DOHH2 (cell line): ENCODE measurements around the gene GPR78.

Experiments used
- H3F3A ChIP-seq: fragments of 200-600 bp; sonication (generic), shearing (Covaris generic); 2 replicates; pipeline ENCODE4 v1.6.0; 2016; ENCODE audit warnings: antibody characterized with exemption, mild to moderate bottlenecking; ENCODE audit not compliant: control insufficient read depth, insufficient read depth
- H3K27ac ChIP-seq: fragments of 200-600 bp; sonication (generic); 2 replicates; pipeline ENCODE4 v1.5.1; 2014; ENCODE audit warnings: low read depth, mild to moderate bottlenecking, low read length, moderate library complexity
- H3K27me3 ChIP-seq: fragments of 200-600 bp; sonication (generic); 2 replicates; pipeline ENCODE4 v1.6.1; 2014; ENCODE audit warnings: mild to moderate bottlenecking, low read length, mixed read lengths; ENCODE audit not compliant: control insufficient read depth
- H3K36me3 ChIP-seq: fragments of 200-600 bp; sonication (generic); 2 replicates; pipeline ENCODE4 v1.6.1; 2014; ENCODE audit warnings: mild to moderate bottlenecking, low read length, moderate library complexity, mixed read lengths; ENCODE audit not compliant: control insufficient read depth
- H3K4me1 ChIP-seq: fragments of 200-600 bp; sonication (generic); 2 replicates; pipeline ENCODE4 v1.6.1; 2014; ENCODE audit warnings: mild to moderate bottlenecking, low read length, mixed read lengths; ENCODE audit not compliant: control insufficient read depth
- H3K4me2 ChIP-seq: fragments of 200-600 bp; sonication (generic); 2 replicates; pipeline ENCODE4 v1.6.0; 2014; ENCODE audit warnings: mild to moderate bottlenecking, low read length, moderate library complexity
- H3K4me3 ChIP-seq: fragments of 200-600 bp; sonication (generic); 2 replicates; pipeline ENCODE4 v1.5.1; 2014; ENCODE audit warnings: mild to moderate bottlenecking, low read length, mixed read lengths
- H3K79me2 ChIP-seq: fragments of 200-600 bp; sonication (generic); 2 replicates; pipeline ENCODE4 v1.6.1; 2014; ENCODE audit warnings: mild to moderate bottlenecking, low read length, mixed read lengths; ENCODE audit not compliant: control insufficient read depth
- H3K9me2 ChIP-seq: fragments of 200-600 bp; sonication (generic); replicated peaks from 2 replicates; pipeline ENCODE4 v1.6.1; 2014; ENCODE audit warnings: mild to moderate bottlenecking, low read length, mixed read lengths; ENCODE audit not compliant: control insufficient read depth
- H3K9me3 ChIP-seq: fragments of 200-600 bp; sonication (generic); 2 replicates; pipeline ENCODE4 v1.6.1; 2014; ENCODE audit warnings: antibody characterized with exemption, low read length, mixed read lengths; ENCODE audit not compliant: control insufficient read depth, insufficient read depth
- H4K20me1 ChIP-seq: fragments of 200-600 bp; sonication (generic); 2 replicates; pipeline ENCODE4 v1.6.0; 2014; ENCODE audit warnings: low read depth, mild to moderate bottlenecking, antibody characterized with exemption, low read length, moderate library complexity; ENCODE audit not compliant: control insufficient read depth, insufficient read depth
- EZH2phosphoT487 ChIP-seq: fragments of 200-600 bp; sonication (generic); IDR thresholded peaks from 2 replicates; pipeline ENCODE4 v1.6.1; 2017; ENCODE audit warnings: borderline replicate concordance, mild to moderate bottlenecking, antibody characterized with exemption, low read length, moderate library complexity, mixed read lengths
- TF ChIP-seq, protein P1 (sequence below): fragments of 200-600 bp; sonication (generic); IDR thresholded peaks from one replicate; pipeline ENCODE4 v1.5.1; 2014; ENCODE audit warnings: antibody characterized with exemption, mild to moderate bottlenecking, low read depth, low read length; ENCODE audit not compliant: poor library complexity, severe bottlenecking

GPR78 gene

DNA sequence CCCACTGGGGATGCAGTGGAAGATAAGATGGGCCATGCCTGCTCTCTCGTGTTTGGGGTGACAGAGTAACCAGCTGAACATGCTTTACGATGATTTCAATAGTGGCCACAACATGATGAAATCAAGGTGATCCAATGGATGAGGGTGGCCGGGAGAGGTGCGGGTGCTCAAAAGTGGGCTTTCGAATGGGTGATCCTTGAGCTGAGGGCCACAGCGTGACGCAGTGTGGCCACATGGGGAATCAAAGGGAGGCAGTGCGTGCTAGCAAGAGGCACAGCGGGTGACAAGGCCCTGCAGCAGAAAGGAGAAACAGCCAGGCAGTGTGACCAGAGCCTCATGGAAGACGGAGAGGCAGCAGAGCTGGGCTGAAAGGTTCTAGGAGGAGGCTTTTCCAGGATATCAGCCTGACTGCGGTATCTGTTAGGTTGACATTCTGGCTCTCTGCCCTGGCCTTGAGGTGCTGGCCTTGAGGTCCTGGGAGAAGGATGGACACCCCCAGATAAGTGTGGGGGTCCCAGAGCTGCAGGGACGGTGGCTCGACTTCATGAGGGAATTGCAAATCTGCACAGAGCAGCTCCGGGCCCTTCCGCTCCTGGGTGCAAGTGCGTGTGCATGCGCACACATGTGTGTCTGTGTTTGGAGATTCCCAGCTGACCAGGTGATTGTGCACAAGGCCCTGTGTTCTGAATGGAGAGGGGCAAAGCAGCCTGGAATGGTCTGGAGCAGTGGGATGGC lies 38.0 kb upstream of the GPR78 start:
- no peaks in the 10 kb centered on the region for H3K9me3 ChIP-seq
- no peak overlapping the region for H3K4me2 ChIP-seq
- H3K27ac ChIP-seq = no peak overlapping the region
- H3K4me1 ChIP-seq = no peaks in the 10 kb centered on the region
- no peaks in the 10 kb centered on the region for H3K27me3 ChIP-seq
- H3K79me2 ChIP-seq = no peaks in the 10 kb centered on the region
- H3K9me2 ChIP-seq = no peaks in the 10 kb centered on the region
- H3F3A ChIP-seq = no peaks in the 10 kb centered on the region
- no peaks in the 10 kb centered on the region for H4K20me1 ChIP-seq
- no peaks in the 10 kb centered on the region for H3K36me3 ChIP-seq
- H3K4me3 ChIP-seq = no peak overlapping the region
- TF ChIP-seq, protein P1, sequence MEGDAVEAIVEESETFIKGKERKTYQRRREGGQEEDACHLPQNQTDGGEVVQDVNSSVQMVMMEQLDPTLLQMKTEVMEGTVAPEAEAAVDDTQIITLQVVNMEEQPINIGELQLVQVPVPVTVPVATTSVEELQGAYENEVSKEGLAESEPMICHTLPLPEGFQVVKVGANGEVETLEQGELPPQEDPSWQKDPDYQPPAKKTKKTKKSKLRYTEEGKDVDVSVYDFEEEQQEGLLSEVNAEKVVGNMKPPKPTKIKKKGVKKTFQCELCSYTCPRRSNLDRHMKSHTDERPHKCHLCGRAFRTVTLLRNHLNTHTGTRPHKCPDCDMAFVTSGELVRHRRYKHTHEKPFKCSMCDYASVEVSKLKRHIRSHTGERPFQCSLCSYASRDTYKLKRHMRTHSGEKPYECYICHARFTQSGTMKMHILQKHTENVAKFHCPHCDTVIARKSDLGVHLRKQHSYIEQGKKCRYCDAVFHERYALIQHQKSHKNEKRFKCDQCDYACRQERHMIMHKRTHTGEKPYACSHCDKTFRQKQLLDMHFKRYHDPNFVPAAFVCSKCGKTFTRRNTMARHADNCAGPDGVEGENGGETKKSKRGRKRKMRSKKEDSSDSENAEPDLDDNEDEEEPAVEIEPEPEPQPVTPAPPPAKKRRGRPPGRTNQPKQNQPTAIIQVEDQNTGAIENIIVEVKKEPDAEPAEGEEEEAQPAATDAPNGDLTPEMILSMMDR = no peak
- TF ChIP-seq EZH2phosphoT487 = no peak

DNA sequence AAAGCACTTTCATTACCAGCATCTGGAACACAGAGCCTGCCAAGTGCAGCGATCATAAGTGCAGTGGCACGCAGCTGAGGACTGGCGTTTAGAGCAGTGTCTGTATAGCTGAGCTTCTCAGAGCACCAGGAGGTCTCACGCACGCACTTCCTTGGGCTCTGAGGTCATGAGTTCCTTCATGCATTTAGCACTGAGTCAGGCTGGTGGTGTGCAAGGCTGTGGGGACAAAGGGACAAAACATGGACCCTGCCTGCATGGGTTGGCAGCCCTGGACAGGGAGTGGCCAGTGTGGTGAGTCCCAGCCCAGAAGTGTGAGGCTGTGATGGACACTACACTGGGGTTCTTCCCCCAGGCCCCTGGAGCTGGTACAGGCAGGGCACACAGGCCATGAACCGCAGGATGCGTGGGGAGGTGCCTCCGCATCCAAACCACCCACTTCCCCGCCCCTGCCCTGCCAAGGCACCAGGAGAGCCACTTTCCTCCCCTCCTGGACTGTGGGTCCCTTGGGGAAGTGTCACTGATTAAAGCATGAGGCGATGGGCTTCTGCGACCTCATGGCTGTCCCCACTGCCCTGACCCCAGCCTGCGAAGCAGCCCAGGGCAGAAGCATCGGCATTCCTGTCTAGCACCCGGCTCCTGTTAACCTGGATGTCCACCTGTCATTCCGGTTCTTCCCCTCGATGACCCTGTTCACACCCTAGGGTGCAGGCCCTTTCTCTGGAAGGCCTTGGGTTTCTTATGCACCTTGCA lies 37.2 kb upstream of the GPR78 start:
- H4K20me1 ChIP-seq = no peaks in the 10 kb centered on the region
- no peaks in the 10 kb centered on the region for H3K9me3 ChIP-seq
- no peak overlapping the region for H3K4me3 ChIP-seq
- H3K4me2 ChIP-seq = no peak overlapping the region
- H3K27ac ChIP-seq = no peak overlapping the region
- H3K36me3 ChIP-seq = no peaks in the 10 kb centered on the region
- TF ChIP-seq, protein P1 = no peak
- no peak for TF ChIP-seq EZH2phosphoT487
- H3K27me3 ChIP-seq = no peaks in the 10 kb centered on the region
- H3K9me2 ChIP-seq = no peaks in the 10 kb centered on the region
- H3K79me2 ChIP-seq = no peaks in the 10 kb centered on the region
- no peaks in the 10 kb centered on the region for H3F3A ChIP-seq
- H3K4me1 ChIP-seq = no peaks in the 10 kb centered on the region

DNA sequence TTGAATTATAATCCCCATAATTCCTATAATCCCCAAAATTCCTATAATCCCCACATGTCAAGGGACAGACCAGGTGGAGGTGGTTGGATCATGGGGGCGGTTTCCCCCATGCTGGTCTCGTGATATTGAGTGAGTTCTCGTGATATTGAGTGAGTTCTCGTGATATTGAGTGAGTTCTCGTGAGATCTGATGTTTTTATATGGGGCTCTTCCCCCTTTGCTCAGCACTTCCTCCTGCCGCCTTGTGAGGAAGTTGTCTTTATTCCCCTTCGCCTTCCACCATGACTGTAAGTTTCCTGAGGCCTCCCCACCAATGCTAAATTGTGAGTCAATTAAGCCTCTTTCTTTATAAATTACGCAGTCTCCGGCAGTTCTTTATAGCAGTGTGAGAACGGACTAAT lies 36.6 kb upstream of the GPR78 start:
- Histone ChIP-seq H3K27me3 (no peaks in the 10 kb centered on the region), H3K9me2 (no peaks in the 10 kb centered on the region), H3K9me3 (no peaks in the 10 kb centered on the region), H4K20me1 (no peaks in the 10 kb centered on the region), H3K27ac (no peak overlapping the region), H3K4me2 (no peak overlapping the region), H3K36me3 (no peaks in the 10 kb centered on the region), H3K4me1 (no peaks in the 10 kb centered on the region), H3K4me3 (no peak overlapping the region), H3F3A (no peaks in the 10 kb centered on the region), H3K79me2 (no peaks in the 10 kb centered on the region)
- no peak for TF ChIP-seq EZH2phosphoT487
- TF ChIP-seq, protein P1 = no peak
